ENCODE data around the gene STRADA. TPM values are rescaled to one million over a fixed set of nuclear protein-coding genes. Genes with fewer than 3 reads are reported as not detected.
A peak's percentile ranks its signal among the peaks of the same experiment; 100 is the strongest.

STRADA gene
- total and polyA plus RNA-seq, 10 of the 15 experiments (the other 5 are each of a cell fraction or from before 2014, with no cell fraction given), result 13.3 to 54.1 (median 44.0) TPM

DNA sequence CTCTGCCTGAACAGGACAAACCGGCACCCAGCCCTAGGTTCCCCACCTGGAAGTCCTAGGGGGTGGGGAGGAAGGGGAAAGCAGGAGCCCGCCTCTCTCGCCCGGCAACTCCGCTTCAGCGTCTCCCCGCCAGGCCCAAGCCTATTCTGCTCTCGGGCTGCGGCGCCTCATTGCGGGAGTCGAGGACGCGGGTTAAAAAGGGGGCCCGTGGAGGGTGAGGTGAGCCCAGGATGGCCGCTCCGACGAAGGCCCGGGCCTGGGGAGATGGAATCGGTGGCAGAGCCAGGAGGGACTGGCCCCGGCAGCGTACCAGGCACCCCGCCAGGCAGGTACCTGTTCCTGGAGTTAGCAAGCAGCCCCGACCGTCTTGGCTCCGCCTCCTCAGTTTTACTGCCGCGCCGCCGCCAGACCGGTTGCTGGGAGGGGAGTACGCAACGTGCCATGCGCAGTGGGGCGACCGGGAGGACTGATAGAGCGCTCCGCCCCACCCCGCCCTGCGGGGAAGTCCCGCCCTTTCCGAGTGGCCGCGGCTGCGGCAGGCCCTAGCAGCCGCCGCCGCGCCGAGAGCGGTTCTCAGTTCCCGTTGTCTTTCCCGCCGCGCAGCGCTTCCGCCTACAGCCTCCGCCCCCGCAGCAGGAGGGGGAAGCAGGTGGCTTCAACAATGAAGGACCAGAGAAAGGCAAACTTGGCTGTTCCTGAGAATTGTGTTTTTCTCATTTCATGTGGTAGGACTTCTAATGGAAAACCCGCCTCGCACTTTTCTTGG is at the start of gene STRADA (continued):
- TF ChIP-seq, protein P1, sequence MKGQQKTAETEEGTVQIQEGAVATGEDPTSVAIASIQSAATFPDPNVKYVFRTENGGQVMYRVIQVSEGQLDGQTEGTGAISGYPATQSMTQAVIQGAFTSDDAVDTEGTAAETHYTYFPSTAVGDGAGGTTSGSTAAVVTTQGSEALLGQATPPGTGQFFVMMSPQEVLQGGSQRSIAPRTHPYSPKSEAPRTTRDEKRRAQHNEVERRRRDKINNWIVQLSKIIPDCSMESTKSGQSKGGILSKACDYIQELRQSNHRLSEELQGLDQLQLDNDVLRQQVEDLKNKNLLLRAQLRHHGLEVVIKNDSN (IDR thresholded peaks at IDR 0.05; ENCODE audit: borderline replicate concordance, extremely low read length, insufficient read depth, low read depth, low read length), result no peak
- TF ChIP-seq ZBED1 (IDR thresholded peaks at IDR 0.05; ENCODE audit: borderline replicate concordance) (no peak; the same call in 1 of the 2 replicates), DPF2 (IDR thresholded peaks at IDR 0.05) (peak; percentile 96), LARP7 (IDR thresholded peaks at IDR 0.05) (peak; percentile 91), ZNF274 (IDR thresholded peaks at IDR 0.05; ENCODE audit: insufficient read depth, insufficient read length) (no peak), CREM (IDR thresholded peaks at IDR 0.05; ENCODE audit: low read depth) (peak; percentile 37; the same call in 1 of the 2 replicates), EZH2 (IDR thresholded peaks at IDR 0.05; ENCODE audit: borderline replicate concordance, control insufficient read depth, low read depth, low read length) (no peak), CREB1 (IDR thresholded peaks at IDR 0.05; ENCODE audit: low read depth) (peak; percentile 30), RAD51 (IDR thresholded peaks at IDR 0.05) (no peak), GABPA (IDR thresholded peaks at IDR 0.05; ENCODE audit: low read depth) (peak; percentile 44; the same call in 1 of the 2 replicates), TCF7 (IDR thresholded peaks at IDR 0.05; ENCODE audit: borderline replicate concordance) (no peak), ZNF217 (IDR thresholded peaks at IDR 0.05) (no peak), SUZ12 (IDR thresholded peaks at IDR 0.05; ENCODE audit: unreplicated experiment) (no peak), RBBP5 (conservative IDR thresholded peaks at IDR 0.05) (no peak), KDM1A (IDR thresholded peaks at IDR 0.05; ENCODE audit: borderline replicate concordance) (no peak)
- TF ChIP-seq, protein P2, sequence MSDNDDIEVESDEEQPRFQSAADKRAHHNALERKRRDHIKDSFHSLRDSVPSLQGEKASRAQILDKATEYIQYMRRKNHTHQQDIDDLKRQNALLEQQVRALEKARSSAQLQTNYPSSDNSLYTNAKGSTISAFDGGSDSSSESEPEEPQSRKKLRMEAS (IDR thresholded peaks at IDR 0.05; ENCODE audit: low read depth, low read length), result no peak
- TF ChIP-seq, protein P3, sequence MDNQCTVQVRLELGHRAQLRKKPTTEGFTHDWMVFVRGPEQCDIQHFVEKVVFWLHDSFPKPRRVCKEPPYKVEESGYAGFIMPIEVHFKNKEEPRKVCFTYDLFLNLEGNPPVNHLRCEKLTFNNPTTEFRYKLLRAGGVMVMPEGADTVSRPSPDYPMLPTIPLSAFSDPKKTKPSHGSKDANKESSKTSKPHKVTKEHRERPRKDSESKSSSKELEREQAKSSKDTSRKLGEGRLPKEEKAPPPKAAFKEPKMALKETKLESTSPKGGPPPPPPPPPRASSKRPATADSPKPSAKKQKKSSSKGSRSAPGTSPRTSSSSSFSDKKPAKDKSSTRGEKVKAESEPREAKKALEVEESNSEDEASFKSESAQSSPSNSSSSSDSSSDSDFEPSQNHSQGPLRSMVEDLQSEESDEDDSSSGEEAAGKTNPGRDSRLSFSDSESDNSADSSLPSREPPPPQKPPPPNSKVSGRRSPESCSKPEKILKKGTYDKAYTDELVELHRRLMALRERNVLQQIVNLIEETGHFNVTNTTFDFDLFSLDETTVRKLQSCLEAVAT (IDR thresholded peaks at IDR 0.05), result no peak; the same call in 1 of the 2 replicates
- TF ChIP-seq, protein P4, sequence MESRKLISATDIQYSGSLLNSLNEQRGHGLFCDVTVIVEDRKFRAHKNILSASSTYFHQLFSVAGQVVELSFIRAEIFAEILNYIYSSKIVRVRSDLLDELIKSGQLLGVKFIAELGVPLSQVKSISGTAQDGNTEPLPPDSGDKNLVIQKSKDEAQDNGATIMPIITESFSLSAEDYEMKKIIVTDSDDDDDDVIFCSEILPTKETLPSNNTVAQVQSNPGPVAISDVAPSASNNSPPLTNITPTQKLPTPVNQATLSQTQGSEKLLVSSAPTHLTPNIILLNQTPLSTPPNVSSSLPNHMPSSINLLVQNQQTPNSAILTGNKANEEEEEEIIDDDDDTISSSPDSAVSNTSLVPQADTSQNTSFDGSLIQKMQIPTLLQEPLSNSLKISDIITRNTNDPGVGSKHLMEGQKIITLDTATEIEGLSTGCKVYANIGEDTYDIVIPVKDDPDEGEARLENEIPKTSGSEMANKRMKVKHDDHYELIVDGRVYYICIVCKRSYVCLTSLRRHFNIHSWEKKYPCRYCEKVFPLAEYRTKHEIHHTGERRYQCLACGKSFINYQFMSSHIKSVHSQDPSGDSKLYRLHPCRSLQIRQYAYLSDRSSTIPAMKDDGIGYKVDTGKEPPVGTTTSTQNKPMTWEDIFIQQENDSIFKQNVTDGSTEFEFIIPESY (IDR thresholded peaks at IDR 0.05), result no peak
- TF ChIP-seq, protein P5, sequence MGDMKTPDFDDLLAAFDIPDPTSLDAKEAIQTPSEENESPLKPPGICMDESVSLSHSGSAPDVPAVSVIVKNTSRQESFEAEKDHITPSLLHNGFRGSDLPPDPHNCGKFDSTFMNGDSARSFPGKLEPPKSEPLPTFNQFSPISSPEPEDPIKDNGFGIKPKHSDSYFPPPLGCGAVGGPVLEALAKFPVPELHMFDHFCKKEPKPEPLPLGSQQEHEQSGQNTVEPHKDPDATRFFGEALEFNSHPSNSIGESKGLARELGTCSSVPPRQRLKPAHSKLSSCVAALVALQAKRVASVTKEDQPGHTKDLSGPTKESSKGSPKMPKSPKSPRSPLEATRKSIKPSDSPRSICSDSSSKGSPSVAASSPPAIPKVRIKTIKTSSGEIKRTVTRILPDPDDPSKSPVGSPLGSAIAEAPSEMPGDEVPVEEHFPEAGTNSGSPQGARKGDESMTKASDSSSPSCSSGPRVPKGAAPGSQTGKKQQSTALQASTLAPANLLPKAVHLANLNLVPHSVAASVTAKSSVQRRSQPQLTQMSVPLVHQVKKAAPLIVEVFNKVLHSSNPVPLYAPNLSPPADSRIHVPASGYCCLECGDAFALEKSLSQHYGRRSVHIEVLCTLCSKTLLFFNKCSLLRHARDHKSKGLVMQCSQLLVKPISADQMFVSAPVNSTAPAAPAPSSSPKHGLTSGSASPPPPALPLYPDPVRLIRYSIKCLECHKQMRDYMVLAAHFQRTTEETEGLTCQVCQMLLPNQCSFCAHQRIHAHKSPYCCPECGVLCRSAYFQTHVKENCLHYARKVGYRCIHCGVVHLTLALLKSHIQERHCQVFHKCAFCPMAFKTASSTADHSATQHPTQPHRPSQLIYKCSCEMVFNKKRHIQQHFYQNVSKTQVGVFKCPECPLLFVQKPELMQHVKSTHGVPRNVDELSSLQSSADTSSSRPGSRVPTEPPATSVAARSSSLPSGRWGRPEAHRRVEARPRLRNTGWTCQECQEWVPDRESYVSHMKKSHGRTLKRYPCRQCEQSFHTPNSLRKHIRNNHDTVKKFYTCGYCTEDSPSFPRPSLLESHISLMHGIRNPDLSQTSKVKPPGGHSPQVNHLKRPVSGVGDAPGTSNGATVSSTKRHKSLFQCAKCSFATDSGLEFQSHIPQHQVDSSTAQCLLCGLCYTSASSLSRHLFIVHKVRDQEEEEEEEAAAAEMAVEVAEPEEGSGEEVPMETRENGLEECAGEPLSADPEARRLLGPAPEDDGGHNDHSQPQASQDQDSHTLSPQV (IDR thresholded peaks at IDR 0.05), result no peak
- TF ChIP-seq, protein P6, sequence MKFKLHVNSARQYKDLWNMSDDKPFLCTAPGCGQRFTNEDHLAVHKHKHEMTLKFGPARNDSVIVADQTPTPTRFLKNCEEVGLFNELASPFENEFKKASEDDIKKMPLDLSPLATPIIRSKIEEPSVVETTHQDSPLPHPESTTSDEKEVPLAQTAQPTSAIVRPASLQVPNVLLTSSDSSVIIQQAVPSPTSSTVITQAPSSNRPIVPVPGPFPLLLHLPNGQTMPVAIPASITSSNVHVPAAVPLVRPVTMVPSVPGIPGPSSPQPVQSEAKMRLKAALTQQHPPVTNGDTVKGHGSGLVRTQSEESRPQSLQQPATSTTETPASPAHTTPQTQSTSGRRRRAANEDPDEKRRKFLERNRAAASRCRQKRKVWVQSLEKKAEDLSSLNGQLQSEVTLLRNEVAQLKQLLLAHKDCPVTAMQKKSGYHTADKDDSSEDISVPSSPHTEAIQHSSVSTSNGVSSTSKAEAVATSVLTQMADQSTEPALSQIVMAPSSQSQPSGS (IDR thresholded peaks at IDR 0.05; ENCODE audit: low read length), result no peak; the same call in 1 of the 2 replicates
